ENCODE measurements around the gene NFKBIE.

GRCh38 chr6:44300292-44300823 is 35.0 kb upstream of the NFKBIE start:
- TF ChIP-seq CTCF (IDR thresholded peaks at IDR 0.05; ENCODE audit: low read depth, low read length) (no peak), EZH2phosphoT487 (IDR thresholded peaks at IDR 0.05; ENCODE audit: low read depth) (no peak)
